Inflammatory macrophage treated with lipopolysaccharide for 1 hour (primary cell): ENCODE measurements around the gene EIF4H.
A peak's percentile ranks its signal among the peaks of the same experiment; 100 is the strongest.
"Not testable (repeated sequence)": the region's sequence is repeated elsewhere in the genome, so short reads cannot be mapped to it uniquely, and the experiment has no call there.

Experiments
- DNase-seq, 2 donors: peaks; one replicate each; pipeline ENCODE4 v3.0.0-alpha.2; 2020 to 2022

EIF4H gene

GRCh38 chr7:74173866-74174605 lies at the start of gene EIF4H:
EIF4H (plus strand) TSS chr7:74174356; CDS start chr7:74174384, 28 bp downstream.
- peak; percentile 81 to 96 for DNase-seq

DNA sequence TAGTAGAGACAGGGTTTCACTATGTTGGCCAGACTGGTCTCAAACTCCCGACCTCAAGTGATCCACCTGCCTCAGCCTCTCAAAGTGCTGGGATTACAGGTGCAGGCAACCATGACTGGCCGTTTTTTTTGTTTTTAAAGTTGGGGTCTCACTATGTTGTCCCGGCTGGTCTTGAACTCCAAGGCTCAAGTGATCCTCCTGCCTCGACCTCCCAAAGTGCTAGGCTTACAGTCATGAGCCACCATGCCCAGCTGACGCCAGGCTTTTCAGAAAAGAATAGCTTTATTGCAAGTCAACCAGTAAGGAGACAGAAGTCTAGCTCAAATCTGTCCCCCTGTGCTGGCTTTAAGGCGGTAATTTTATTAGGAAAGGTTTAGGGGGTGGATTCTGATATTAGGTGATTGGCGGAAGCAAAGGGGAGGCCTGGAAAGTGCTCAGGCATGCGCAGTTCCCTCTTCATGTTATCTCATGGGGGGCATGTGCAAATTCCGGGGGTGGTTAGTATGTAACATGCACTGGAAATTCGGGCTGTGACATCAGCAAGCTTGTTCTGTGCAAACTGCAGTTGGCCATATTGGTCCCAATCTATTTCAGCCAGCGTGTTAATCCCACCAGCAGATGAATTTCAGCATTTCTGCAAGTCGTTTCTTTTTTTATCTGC lies 47.8 kb upstream of the EIF4H start:
- peak in 1 of 2 donors; percentile 12 for DNase-seq

DNA sequence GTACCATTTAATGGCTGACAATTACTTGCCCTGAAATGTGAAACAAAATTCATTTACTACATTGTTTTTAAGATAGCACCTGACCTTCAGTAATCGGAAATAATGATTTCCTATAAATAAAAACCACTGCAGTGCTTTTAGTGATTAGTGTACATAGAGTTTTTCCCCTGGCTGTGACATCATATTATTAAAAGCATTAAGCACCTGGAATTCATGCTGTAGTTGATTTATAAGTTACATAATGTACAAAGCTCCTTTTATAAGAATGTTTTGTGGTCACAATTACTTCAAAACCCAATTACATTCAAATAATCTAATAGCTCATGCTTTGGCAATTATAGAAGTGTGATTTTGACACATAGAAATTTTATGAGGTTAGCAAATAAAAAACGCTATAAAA lies 44.3 kb upstream of the EIF4H start:
- DNase-seq = no peak

GRCh38 chr7:74130518-74130917 lies 43.6 kb upstream of the EIF4H start:
- DNase-seq = no peak

GRCh38 chr7:74134117-74134620 lies 40.0 kb upstream of the EIF4H start:
- peak; percentile 94 to 100 for DNase-seq

- DNase-seq = no peak
Observed at GRCh38 chr7:74138334-74138867, 35.8 kb upstream of the EIF4H start.

DNA sequence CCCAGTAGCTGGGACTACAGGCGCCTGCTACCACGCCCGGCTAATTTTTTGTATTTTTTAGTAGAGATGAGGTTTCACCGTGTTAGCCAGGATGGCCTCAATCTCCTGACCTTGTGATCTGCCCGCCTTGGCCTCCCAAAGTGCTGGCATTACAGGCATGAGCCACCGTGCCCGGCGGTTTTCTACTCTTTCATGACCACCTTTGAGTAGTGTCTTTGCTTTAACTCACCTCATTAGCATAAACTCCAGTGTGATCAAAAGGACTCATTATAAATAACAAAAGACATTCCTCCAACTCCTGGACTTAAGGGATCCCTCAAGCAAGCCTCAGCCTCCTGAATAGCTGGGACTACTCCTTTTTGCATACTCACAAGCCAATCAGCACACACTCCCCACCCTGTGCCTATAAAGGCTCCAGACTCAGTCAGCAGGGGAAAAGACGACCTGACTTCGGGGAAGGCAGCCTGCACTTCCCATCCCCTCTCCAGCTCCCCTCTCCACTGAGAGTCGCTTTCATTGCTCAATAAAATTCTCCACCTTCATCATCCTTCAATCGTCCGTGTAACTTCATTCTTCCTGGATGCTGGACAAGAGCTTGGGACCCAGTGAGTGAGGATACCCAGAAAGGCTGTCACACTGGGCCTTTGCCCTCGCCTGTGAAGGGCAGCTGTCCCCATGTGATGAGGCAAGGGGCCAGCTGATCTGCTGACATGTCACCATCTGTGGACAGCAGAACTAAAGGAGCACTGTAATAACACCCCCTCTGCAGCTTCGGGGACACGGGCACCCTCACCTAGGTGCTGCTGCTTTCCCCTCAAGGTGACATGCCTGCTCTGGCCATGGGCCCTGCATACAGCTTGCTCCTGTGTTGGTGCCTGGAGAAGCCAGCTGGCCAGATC lies 35.0 kb upstream of the EIF4H start:
- no peak for DNase-seq

- DNase-seq = no peak
Observed at GRCh38 chr7:74141705-74142104, 32.5 kb upstream of the EIF4H start.

GRCh38 chr7:74143383-74143782 lies 30.8 kb upstream of the EIF4H start:
- DNase-seq = no peak

- no peak for DNase-seq
Observed at GRCh38 chr7:74148491-74148890, 25.7 kb upstream of the EIF4H start.

- DNase-seq = no peak
Observed at GRCh38 chr7:74149071-74149470, 25.1 kb upstream of the EIF4H start.

DNA sequence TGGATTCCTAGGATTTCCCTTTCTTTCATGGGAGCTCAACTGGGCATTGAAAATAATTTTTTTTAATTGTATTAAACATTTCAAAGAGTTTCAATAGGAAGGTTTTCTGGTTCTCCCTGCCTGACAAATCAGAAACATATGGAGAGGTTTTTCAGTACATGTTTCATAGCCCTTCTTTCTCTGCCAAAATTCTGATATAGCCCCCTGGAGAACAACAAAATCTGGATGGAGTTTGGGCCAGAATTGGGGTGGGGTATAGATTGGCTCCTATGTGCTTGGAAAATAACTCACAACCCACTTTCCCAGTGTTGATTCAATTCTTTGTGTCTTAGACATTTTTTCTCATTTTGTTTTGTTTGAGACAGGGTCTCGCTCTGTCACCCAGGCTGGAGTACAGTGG lies 24.6 kb upstream of the EIF4H start:
- no peak for DNase-seq

DNA sequence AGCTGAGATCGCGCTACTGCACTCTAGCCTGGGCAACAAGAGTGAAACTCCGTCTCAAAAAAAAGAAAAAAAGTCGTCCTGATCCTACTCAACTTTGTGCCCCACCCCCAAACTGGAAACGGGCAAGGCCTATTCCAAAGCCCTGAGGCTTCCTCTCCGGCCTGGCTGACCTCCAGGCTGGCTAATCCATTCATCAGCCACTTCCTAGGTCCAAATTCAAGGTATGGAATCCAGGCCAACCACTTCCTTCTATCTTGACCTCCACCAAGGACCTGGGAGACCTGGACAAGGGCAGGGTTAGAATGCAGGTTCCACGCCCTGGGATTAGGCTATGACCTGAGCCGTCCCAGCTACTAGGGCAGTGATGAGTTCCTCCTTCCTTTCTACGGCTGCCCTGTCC lies 20.4 kb upstream of the EIF4H start:
- no peak for DNase-seq

DNA sequence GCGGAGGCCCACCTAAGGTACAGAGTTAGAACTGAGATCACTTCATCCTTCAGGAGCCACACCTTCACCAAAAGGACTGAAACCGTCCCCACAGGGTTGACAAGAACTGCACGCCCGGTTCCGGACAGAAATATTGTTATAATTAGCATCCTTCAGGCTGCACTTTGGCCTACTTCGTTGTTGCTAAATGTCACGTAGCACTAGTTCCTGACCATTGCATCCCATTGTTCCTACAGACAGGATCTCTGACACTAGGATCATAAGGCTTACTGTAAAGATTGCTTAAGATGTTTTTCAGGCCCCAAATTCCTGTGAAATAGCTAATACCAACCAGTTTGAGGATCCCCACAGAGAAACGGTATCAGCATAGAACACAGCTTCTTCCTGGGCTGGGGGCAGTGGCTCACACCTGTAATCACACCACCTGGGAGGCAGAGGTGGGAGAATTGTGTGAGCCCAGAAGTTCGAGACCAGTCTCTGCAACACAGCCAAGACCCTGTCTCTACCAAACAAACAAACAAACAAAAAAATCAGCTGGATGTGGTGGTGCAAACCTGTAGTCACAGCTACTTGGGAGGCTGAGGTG lies 18.3 kb upstream of the EIF4H start:
- DNase-seq = no peak

GRCh38 chr7:74157605-74158004 lies 16.6 kb upstream of the EIF4H start:
- no peak for DNase-seq

DNA sequence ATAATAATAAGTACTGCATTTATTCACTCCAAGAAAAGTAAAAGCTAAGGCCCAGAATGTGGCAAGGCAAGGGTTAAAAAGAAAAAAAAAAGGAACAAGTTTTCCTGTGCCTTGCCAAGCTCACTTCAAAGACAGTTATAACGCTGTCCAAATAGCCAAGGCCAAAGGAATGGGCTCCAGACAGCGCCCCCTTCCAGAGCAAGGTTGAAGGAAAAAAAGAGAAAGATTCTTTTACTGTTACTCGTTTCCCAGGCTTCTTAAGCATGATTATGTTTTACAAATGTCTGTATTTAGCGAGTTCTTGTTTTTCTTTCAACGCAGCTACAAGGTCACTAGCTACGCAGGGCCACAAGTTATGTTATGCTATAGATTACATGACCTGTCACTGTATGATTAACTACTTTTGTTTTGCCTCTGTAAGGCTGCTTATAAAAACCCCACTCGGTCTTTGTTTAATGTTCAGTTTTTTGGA lies 9.1 kb upstream of the EIF4H start:
- no peak for DNase-seq

GRCh38 chr7:74165867-74166593 lies 8.1 kb upstream of the EIF4H start:
- DNase-seq = no peak

- not testable (repeated sequence) for DNase-seq
Observed at GRCh38 chr7:74167324-74167723, 6.8 kb upstream of the EIF4H start.

- no peak for DNase-seq
Observed at GRCh38 chr7:74173074-74173473, 1.1 kb upstream of the EIF4H start.

DNA sequence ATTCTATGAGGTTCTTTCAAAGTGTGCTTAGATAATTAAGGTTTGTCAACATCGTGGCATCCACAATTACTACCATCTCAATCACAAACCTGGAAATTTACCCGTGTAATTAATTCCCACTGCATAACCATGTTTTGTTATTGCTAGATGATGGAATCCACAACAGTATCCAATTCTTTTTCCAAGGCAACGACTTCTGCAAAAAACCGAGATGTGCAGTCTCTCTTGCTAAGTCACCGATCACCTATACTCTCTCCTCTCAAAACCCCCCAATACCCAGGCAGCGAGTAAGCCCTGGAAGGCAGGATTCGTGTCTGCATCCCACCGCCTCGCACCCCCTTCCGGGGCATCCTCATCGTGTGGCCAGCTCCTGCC lies 678 bp upstream of the EIF4H start:
- DNase-seq = no peak

DNA sequence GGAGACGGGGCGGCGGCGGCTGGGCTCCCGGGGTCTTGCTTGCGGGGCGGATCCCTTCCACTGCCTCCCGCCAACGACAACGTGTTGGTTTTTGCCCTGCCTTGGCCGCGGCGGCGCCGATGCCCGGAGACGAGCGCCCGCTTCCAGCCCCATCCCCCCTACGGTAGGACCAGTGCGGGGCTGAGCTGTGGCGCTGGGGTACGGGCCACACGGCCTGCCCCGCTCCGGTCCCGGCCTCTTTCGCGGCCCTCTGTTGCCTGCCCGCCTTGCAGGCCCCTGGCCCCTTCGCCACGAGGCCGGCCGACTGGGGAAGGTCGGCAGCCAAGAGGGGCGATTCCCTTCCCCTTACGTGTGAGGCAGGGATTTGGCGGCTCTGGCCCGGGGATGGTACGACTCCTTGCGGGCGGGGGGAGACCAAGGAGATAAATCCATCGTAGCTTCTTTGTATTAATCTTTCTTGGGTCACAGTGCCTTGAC lies 488 bp downstream of the EIF4H start:
- peak; percentile 16 to 37 for DNase-seq

- DNase-seq = no peak
Observed at GRCh38 chr7:74175340-74175739, 1.2 kb downstream of the EIF4H start.
